Activated T-helper 9 cell treated with anti-CD3 and anti-CD28 coated beads, Interleukin-2, amount 50 U/mL, for 16 hours (primary cell): Measurements from ENCODE around the gene CXCR2.
"Not testable (repeated sequence)": the region's sequence is repeated elsewhere in the genome, so short reads cannot be mapped to it uniquely, and the experiment has no call there.

ENCODE experiments used
- DNase-seq: peaks from one replicate; pipeline ENCODE4 v3.0.0-alpha.2; 2020; ENCODE audit warnings: low read depth

CXCR2 gene

DNA sequence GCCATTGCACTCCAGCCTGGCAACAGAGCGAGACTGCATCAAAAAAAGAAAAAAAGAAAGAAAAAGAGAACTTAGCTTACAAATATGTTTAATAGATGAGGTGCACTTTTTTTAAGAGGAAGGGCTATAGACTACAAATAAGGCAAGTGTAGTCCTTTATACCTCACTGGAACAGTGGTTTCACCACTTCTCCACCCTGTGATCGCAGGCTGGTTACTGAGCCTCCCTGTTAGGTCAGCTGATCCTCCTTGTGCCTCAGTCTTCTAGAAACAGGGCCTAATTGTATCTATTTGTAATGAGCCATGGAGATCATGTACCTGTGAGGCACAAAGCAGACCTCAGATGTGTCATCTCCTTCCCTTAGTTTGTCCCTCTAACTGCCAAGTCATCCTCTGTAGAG, 4.5 kb downstream of the CXCR2 start:
- no peak for DNase-seq

DNA sequence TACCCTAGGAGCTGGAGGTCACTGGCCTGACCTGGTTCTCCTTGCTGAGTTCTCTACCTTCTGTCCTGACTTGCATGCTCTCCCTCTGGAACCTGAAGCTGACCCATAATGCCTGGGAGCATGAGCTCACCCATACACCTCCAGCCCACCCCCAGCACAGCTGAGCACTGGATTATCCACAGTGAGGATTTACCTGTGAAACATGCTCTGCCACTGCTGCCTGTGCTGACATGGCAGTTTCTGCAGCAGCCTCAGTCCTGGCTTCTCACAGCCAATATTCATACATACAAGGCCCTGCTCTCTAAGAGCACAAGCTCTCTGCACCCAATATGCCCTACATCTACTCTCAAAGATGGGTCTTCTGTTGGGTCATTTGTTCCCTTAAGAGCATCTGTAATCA, 5.0 kb downstream of the CXCR2 start:
- DNase-seq: no peak

DNA sequence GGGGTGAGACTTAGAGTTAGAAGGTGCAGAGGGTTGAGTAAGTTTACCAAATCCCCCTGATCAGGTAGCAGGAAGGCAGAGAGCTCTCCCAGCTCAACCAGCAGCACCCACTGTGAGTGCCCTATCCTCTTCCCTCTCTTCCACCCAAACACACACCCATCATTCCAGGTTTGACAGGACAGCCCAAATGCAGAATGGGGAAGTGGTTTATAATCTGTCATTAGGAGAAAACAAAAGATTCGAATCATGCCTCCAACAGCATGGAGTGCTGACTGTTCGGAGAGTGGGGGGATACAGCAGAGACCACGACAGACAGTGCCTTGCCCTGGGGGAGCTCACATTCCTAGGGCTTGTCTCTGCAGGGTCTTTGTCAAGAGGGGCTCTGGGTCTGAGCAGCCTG, 11.7 kb downstream of the CXCR2 start:
- no peak for DNase-seq

DNA sequence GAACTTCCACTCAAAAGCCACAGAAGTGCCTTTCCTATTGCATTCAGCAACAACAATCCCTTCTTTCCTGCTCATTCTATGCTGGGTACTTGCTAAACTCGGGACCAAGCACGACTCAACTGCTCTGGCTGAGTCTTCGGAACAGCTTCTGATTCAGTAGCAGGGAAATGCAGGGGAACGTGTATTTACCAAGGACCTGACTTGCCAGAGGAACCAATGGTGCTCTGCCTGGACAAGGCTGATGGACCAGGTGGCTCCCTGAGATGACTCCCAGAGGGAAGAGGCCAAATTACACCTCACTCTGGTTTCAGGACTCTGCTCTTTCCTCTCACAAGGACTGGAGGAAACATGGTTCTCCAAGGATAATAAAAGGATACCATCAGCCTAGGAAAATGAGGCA, 12.2 kb downstream of the CXCR2 start:
- DNase-seq: no peak

DNA sequence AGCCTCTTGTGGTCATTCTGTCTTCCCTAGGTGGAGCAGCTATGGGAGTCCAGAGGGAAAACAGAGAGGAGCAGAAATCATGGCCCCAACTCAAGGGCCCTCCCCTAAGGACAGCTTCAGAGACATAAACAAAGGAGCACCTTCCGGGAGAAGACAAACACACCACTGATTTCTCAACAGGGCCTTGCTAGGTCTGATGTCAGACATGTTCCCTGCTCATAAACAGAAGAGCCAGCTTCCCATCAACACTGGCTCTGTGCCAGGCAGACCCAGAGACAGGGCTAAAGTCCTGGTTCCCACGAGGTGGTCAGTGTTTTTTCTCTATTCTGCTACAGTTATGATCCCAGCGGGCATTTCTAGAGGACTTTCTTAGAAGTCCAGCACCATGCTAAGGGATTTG, 19.3 kb downstream of the CXCR2 start:
- DNase-seq: no peak

DNA sequence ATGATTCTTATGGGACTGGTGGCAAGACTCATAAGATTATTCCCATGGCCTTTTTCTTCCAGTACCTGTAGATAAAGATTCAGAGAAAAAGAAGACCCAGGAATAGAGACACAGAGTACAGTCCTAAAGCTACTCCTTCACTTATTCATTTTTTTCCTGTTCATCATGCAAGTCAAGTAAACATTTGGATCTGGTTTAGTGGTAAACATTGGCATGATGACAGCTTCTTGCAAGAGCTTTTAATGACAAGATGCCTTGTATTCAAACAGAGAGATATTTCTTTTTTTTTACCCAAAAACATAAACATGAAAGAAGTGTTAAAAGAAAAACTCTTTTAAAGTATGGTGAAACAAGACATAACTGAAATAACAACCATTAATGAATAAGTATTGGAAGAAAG, 20.2 kb downstream of the CXCR2 start:
- DNase-seq: no peak

DNA sequence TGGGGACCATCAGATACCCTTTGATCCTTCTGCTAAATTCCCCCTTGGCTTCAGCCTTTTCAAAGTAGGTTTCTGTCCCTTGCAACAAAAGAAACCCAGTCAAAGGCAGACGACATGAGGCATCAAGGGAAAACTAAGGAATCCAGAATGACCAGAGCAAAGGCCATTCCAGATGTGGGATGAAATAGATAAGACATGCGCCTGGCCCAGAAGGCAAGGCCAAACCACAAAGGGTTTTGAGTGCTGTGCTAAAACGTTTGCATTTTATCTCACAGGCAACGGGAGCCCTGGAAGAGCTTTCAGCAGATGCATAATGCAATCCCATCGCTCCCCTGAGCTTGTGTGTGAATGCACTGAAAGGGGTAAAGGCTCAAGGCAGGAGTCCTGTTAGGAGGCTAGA, 23.3 kb downstream of the CXCR2 start:
- no peak for DNase-seq

DNA sequence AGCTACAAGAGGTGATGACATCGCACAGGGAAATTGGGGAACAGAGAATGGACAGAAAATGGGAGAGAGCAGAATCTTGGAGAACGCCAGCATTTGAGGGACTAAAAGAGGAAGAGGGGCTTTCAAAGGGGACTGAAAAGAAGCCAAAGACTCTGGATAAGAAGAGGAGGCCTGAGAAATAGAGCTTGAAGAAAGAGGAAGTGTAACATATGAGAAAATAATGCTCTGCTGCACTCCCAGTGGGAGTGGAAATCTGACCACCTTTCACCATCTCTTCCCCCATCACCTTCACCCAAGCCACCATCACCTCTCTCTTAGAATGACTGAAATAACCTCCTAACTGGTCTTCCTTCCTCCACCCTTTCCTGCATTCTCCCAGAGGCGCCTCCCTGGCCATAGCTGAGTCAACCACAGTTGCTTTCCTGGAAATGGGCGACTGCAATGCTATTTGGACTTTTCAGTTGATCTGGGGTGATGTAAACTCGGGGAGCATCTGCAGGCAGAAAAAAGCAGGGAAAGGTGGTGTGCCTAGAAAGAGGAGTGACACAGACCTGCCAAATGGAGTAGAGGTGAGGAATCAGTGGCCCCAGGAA, 24.1 kb downstream of the CXCR2 start:
- no peak for DNase-seq

DNA sequence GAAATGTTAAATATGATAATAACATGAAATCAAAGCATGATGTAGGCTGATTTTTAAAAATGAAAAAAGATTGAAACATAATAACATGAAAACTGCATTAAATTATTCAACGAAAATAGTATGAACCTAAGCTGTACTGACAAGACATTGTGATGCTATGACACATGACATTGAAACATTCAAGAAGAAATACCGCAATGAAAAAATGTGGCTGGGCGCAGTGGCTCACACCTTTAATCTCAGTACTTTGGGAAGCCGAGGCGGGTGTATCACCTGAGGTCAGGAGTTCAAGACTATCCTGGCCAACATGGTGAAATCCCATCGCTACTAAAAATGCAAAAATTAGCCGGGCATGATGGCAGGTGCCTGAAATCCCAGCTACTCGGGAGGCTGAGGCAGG, 26.3 kb downstream of the CXCR2 start:
- DNase-seq: no peak

DNA sequence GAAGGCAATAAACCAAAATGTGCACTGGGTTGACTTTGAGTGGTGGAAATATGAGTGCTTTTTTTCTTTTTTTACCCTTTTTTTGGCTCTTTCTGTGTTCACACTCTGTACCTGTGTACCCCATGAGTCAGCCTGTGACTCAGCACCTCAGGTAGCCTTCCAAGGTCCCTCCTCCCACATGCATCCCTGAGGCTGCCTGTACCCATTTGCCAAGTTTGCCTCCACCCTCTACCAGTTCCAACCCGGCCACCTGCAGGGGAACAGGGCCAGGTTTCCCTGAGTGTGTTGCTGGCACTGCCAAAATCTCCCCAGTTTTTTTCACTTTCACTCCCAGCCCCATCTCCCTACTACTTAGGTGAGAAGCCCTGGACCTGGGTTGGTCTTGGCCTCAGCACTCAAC, 26.9 kb downstream of the CXCR2 start:
- DNase-seq: no peak

DNA sequence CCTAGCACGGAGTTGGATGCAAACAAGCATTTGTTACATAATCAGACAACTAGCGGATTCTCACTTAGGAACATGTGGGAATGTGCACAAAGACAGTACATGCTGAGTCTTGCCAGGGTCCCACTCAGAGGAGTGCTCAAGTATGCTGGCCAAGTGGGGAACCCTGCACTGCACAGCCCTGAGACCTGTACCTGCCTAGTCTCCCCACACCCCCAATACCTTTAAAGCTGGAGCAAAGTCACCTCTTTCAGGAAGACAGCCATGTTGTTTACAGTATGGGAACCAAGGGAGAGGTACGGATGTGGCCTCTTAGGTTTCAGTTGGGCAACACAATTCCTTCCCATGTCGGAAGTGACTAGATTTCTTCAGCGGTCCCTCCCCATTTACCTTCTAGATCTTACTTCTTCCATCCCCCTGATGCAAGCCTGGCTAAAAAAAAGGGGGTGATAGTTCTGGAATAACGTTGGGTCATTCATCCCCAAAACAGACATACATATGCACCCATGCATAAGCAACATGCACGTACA, 30.2 kb downstream of the CXCR2 start:
- DNase-seq: no peak

DNA sequence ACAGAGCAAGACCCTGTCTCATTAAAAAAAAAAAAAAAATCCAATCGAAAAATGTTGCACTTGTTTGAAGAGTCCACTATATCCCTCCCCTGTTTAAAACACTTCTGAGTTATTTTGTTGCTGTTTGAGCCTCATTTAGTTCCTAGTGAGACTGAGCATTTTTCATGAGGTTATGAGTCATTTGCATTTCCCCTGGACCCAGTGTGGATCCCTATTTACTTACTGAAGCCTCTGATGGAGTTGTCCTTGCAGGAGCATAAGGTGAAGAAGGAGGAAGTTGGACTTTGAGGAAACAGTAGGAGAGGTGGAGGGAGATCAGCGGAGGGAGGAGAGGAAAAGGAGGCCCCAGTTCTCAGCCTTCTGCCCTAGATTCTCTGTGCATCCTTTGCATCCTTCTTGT, 35.8 kb downstream of the CXCR2 start:
- no peak for DNase-seq

DNA sequence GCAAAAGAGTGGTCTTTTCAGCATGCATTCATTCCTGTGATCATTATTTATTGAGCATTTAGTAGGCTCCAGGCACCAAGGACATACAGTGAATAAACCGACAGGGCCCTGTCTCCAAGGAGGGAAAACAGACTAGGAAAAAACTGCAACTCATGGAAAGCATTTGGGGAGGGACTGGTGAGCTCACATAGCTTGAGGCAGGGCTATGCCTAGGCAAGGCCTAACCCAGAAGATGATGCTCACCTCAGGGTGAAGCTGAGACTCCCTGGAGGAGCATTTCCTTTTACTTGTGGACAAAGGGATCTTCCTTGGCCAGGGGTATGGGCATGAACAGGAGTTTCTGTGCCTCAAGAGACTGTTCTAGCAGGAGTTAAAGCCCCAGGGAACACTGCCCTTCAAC, 37.0 kb downstream of the CXCR2 start:
- DNase-seq: no peak

DNA sequence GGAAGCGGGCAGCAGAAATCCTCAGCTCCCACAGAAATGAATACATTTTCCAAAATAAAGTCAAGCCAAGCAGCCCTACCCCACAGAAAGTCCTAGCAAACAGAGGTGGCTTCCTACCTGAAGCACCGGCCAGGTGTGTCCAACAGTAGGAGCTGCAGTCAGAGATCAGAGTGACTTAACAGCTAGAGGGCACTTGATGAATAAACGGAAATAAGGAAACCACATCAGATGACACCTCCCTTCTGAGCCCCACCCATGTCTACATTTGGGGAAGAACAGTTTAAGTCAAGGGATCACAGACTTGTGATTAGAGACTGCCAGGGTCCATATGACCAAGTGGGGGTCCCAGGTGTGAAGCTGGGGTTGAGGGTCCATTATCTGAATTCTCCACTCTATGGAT, 41.0 kb downstream of the CXCR2 start, which contains the start of gene CXCR1:
Gene CXCR1, minus strand, starts transcription at position 172 of the 400 bp plus-strand sequence. CDS start 1,751 bp downstream, outside the sequence.
- DNase-seq: peak; percentile 1

DNA sequence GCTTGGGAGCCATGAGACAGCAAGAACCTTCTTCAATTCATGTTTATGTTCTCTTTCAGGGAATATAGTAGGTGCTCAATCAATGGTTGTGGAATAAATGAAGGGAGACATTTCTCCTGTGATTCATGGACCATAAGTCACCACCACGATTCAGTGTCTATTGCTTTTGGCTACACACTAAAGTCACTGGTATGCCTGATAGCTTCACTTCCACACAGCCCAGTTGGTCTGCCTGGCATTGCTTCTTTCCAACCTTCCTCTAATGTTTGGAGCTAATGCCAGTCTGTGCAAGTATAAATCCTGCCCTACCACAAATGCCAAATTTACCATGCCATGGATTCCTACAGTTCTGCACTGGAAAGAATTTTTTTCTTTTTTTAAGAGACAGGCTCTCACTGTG, 42.2 kb downstream of the CXCR2 start:
- no peak for DNase-seq

DNA sequence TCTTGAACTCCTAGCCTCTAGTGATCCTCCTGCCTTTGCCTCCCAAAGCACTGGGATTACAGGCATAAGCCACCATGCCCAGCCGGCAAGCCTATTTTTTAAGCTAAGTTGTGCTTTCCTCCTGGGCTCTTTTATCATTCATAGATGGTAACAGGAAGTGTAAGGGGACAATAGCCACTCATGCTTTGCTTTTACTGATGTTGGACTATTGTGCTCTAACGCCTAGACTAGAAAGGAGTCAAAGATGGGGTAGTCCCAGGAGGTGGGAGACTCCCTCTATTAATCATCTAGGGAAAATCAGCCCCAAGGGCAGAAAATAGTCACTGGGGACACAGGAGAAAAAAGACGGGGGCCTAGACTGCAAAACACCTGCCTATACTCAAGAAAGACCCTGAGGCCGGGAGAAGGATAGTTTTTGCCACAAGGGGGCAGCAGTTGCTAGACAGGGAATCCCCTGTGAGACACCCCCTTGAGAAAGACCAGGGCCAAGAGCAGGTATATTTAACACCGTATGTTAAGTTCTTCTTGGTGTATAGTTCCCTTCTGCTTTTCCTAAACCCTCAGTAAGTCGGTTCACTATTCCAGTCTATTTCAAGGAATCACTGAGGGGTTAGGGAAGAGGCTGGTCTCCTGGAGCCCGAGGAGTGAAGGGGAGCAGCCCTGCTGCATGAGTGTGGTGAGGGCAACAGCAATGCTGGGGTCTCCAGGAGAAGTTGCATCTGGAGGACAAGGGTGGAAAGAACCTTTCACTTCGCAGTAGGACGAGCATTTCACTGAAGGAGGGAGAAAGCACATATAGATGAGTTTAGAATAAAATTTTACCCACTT, 43.0 kb downstream of the CXCR2 start:
- peak; percentile 46 for DNase-seq

DNA sequence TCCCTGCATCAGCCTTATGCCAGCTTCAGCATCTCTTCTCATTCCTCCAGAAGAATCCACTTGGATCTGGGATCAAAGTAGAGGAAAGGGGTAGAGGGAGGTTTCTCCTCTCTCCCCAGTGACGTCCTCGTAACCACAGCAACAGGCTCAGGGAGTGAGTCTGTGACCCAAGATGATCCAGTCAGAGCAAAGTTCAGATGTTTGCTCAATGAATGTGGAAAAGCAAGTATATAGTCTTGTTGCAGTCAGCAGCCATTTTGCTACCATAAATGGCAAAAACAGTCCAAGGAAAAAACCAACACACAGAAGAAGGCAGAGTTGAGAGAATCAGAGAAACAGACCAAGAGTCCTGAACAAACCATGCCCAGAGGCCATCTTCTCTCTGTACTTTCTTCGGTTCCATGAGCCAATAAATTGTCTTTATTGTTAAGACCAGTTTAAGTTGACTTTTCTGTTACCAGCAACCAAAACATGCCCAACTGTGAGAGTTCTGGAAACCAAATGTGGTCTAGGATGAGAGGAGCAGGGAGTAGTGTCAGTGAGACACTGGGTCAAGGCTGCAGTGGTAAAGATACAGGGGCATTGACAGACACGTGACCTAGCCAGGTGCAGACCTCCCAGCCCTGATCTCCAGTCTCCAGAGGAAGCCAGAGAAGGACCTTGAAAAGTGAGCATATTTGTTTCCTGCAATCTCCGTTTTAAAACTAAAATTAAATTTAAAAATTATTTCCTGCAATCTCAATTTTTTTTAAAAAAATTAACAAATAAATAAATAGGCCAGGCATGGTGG, 44.1 kb downstream of the CXCR2 start:
- DNase-seq: no peak

DNA sequence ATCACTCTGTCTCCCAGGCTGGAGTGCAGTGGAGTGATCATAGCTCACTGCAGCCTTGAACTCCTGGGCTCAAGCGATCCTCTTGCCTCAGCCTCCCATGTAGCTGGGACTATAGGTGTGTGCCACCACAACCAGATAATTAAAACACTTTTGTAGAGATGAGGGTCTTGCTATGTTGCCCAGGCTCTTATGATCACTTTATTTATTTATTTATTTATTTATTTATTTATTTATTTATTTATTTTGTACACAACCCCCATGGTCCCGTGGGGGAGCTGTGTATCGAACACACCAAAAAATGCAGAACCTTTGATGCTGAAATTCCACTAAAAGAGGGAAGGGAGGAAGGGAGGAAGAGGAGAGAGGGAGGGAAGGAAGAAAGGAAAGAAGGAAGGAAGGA, 45.9 kb downstream of the CXCR2 start:
- not testable (repeated sequence) for DNase-seq

DNA sequence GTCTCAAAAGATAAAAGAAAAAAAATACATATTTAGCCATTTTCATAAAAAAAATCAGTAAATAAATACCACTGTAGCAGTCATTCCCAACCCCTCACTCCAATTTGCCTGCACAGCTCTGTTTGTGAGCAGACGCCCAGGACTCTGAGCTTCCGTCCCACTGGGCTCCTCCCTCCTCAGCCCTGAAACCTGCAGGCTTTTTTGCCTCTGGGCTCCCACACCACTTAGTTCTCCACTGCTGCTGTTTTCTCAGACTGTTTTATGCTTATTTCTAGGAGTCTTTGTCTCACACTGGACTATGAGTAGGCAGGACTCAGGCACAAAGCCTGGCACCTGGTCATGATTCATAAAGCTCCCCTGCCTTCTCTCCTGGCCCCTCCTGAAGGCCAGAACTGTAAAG, 47.0 kb downstream of the CXCR2 start:
- no peak for DNase-seq

DNA sequence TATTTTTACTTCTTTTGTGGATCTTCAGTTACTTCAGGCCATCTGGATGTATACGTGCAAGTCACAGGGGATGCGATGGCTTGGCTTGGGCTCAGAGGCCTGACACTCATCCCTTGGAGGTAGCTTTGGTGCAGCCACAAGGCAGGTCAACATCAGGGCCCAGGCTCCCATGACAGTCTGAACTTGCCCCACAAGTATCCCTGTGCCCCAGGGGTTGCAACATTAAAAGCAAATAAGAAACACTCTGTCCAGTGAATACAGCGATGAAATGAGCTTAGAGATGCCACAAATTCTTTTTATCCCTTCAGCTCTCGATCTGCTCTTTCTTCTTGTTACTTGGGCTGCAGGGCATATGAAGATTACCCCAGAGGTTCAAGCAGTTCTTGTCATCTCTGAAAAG, 54.0 kb downstream of the CXCR2 start:
- DNase-seq: no peak

DNA sequence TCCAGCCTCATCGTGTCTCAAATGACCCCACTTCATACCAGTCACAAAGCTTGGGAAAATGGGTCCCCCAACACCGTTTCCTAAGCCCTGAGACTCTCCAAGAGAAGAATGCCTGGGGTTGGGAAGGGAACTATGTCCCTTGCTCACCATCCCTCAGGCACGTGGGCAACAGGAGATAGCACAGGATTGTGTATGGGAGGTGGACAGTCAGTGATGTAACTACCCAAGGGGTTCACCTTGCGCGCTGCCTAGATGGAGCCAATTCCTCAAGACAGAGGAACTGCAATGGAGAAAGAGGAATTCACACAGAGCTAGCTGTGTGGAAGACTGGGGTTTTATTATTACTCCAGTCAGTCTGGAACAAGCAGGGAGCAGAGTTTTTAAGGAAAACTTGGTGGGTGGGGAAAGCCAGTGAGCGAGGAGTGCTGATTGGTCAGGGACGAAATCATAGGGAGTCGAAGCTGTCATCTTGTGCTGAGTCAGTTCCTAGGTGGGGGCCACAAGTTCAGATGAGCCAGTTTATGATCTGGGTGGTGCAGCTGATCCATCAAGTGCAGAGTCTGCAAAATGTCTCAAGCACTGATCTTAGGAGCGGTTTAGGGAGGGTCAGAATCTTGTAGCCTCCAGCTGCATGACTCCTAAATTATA, 54.8 kb downstream of the CXCR2 start:
- no peak for DNase-seq

DNA sequence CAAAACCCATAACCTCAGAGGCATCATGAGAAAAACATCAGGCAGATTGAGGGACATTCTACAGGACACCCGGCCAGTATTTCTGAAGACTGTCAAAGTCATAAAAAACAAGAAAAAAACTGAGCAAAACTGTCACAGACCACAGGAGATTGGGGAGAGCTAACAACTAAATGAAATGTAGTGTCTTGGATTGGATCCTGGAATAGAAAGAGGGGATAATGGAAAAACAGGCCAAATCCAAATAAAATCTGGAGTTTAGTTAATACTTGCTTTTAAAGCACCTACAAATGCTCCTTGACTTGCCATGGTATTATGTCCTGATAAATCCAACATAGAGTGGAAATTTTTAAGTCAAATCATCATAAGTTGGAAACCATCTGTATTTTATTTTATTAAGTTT, 58.5 kb downstream of the CXCR2 start:
- no peak for DNase-seq
